HepG2 (cell line): ENCODE measurements around the gene KIF1B. TPM values are rescaled to one million over a fixed set of nuclear protein-coding genes. Genes with fewer than 3 reads are reported as not detected.

Experiments used
- ATAC-seq: fragments of 200-7000 bp; cut with Tn5 transposase; 3 replicates; pipeline ENCODE4 v1.9.1; 2020; ENCODE audit warnings: mild to moderate bottlenecking, moderate library complexity
- BruUV-seq: library from RNA; stranded (reverse); fragments of 400-500 nt; replicated peaks from 2 replicates; lab custom pipeline; 2021; lab: Mats Ljungman, UMichigan
- CTCF ChIA-PET: fragments of 300-600 bp; formaldehyde crosslinking; extraction: SDS; loops from one replicate; lab custom pipeline; 2021; ENCODE audit warnings: low total read pairs, inconsistent platforms, low intra/inter-chr PET ratio; lab: Yijun Ruan, JAX
- POLR2A ChIA-PET: fragments of 350-600 bp; sonication (Branson Sonifier 250); formaldehyde crosslinking; loops from one replicate; lab custom pipeline; 2020; ENCODE audit warnings: antibody characterized with exemption, inconsistent platforms; lab: Yijun Ruan, JAX
- DNase-seq: peaks from one replicate; pipeline ENCODE4 v3.0.0-alpha.2; 2015; ENCODE audit warnings: low spot score
- FAIRE-seq: peaks from 3 replicates; lab custom pipeline; 2011; peaks lifted over from hg19 to GRCh38; lab: Jason Lieb, UNC
- H2AFZ ChIP-seq: one replicate; pipeline ENCODE4 v1.6.1; 2011; ENCODE audit warnings: low read length, inconsistent platforms
- H3K27ac ChIP-seq: fragments of 300-600 bp; 3 replicates; pipeline ENCODE4 v1.8.0; 2011; ENCODE audit warnings: mixed run types, mild to moderate bottlenecking, mixed read lengths, low read length, inconsistent platforms; ENCODE audit not compliant: insufficient read depth; ENCODE audit errors: extremely low read length
- H3K27me3 ChIP-seq, 2 experiments: fragments of 200-600 bp in 1 of 2; 2 replicates in 1 of 2; 3 replicates in 1 of 2; pipeline versions ENCODE4 v1.6.0 to v1.8.0; 2011; ENCODE audit warnings: low read length in 2 of 2, mild to moderate bottlenecking in 2 of 2, moderate library complexity in 2 of 2, inconsistent platforms in 1 of 2; ENCODE audit not compliant: insufficient read depth in 2 of 2, control insufficient read depth in 1 of 2
- H3K36me3 ChIP-seq, 2 experiments: fragments of 200-600 bp in 1 of 2; replicated peaks in 1 of 2; 2 replicates in 1 of 2; 3 replicates in 1 of 2; pipeline versions ENCODE4 v1.5.1 to v1.8.0; 2011; ENCODE audit warnings: low read length in 2 of 2, inconsistent platforms in 1 of 2; ENCODE audit not compliant: insufficient read depth in 2 of 2, control insufficient read depth in 1 of 2
- H3K4me1 ChIP-seq: 2 replicates; pipeline ENCODE4 v1.5.1; 2012; ENCODE audit warnings: low read length, inconsistent platforms; ENCODE audit not compliant: insufficient read depth
- H3K4me2 ChIP-seq: 2 replicates; pipeline ENCODE4 v1.6.0; 2011; ENCODE audit warnings: low read depth, low read length, inconsistent platforms
- H3K4me3 ChIP-seq, 3 experiments: fragments of 200-600 bp in 1 of 3; sonication (generic), shearing (Covaris generic) in 1 of 3; replicated peaks in 1 of 3; 2 replicates each; pipeline ENCODE4 v1.5.1; 2011 to 2016; ENCODE audit warnings: low read length in 3 of 3, inconsistent platforms in 2 of 3, low read depth in 2 of 3, mild to moderate bottlenecking in 2 of 3, control low read depth in 1 of 3, mixed read lengths in 1 of 3; ENCODE audit not compliant: insufficient read depth in 1 of 3
- H3K79me2 ChIP-seq: one replicate; pipeline ENCODE4 v1.6.1; 2011; ENCODE audit warnings: low read length, inconsistent platforms; ENCODE audit not compliant: insufficient read depth
- H3K9ac ChIP-seq: 2 replicates; pipeline ENCODE4 v1.6.0; 2011; ENCODE audit warnings: mild to moderate bottlenecking, low read depth, low read length, inconsistent platforms; ENCODE audit not compliant: insufficient read depth
- H3K9me3 ChIP-seq: 2 replicates; pipeline ENCODE4 v1.5.1; 2012; ENCODE audit warnings: mild to moderate bottlenecking, low read length
- H4K20me1 ChIP-seq: 2 replicates; pipeline ENCODE4 v1.6.0; 2011; ENCODE audit warnings: inconsistent platforms, mild to moderate bottlenecking, low read length, moderate library complexity; ENCODE audit not compliant: insufficient read depth
- BCL6 ChIP-seq: IDR thresholded peaks from 2 replicates; pipeline ENCODE4 v1.6.1; 2016; ENCODE audit warnings: missing genetic modification reagents, missing compliant biosample characterization
- BRF2 ChIP-seq: sonication (generic); formaldehyde crosslinking; IDR thresholded peaks from 2 replicates; pipeline ENCODE4 v1.8.1; 2022; ENCODE audit warnings: mild to moderate bottlenecking, missing genetic modification reagents
- ETV5 ChIP-seq: IDR thresholded peaks from 2 replicates; pipeline ENCODE4 v1.6.1; 2018; ENCODE audit warnings: missing biosample characterization, missing genetic modification reagents, inconsistent platforms, borderline replicate concordance
- GABPB1 ChIP-seq: IDR thresholded peaks from 2 replicates; pipeline ENCODE4 v1.6.1; 2016; ENCODE audit warnings: mild to moderate bottlenecking, missing genetic modification reagents, moderate library complexity, missing compliant biosample characterization
- HBP1 ChIP-seq: IDR thresholded peaks from 2 replicates; pipeline ENCODE4 v1.6.1; 2016; ENCODE audit warnings: low read depth, control low read depth
- HNF4A ChIP-seq: sonication (generic); formaldehyde crosslinking; IDR thresholded peaks from 2 replicates; pipeline ENCODE4 v1.4.0; 2020; ENCODE audit warnings: missing genetic modification reagents
- JDP2 ChIP-seq: sonication (generic); formaldehyde crosslinking; IDR thresholded peaks from 2 replicates; pipeline ENCODE4 v1.8.1; 2022; ENCODE audit warnings: missing genetic modification reagents, borderline replicate concordance
- MAX ChIP-seq: IDR thresholded peaks from 2 replicates; pipeline ENCODE4 v1.6.1; 2012; ENCODE audit warnings: inconsistent platforms
- NR2C2 ChIP-seq: sonication (generic); formaldehyde crosslinking; IDR thresholded peaks from 2 replicates; pipeline ENCODE4 v1.4.0; 2020; ENCODE audit warnings: missing genetic modification reagents, mild to moderate bottlenecking, moderate library complexity, borderline replicate concordance
- ONECUT2 ChIP-seq: sonication (generic); formaldehyde crosslinking; IDR thresholded peaks from 2 replicates; pipeline ENCODE4 v1.4.0; 2020; ENCODE audit warnings: missing genetic modification reagents
- RXRB ChIP-seq: IDR thresholded peaks from 2 replicates; pipeline ENCODE4 v1.6.1; 2016; ENCODE audit warnings: borderline replicate concordance, missing genetic modification reagents, missing compliant biosample characterization
- SRSF9 ChIP-seq: fragments of 200-400 bp; formaldehyde crosslinking; IDR thresholded peaks from 2 replicates; pipeline ENCODE4 v1.6.1; 2018; ENCODE audit warnings: borderline replicate concordance, mild to moderate bottlenecking, low read depth, low read length; ENCODE audit not compliant: insufficient read depth, poor library complexity, severe bottlenecking
- TARDBP ChIP-seq: sonication (generic); formaldehyde crosslinking; IDR thresholded peaks from 2 replicates; pipeline ENCODE4 v1.8.0; 2022; ENCODE audit warnings: mild to moderate bottlenecking, missing genetic modification reagents
- THAP7 ChIP-seq: sonication (generic); formaldehyde crosslinking; IDR thresholded peaks from 2 replicates; pipeline ENCODE4 v1.8.1; 2023; ENCODE audit warnings: mild to moderate bottlenecking, missing genetic modification reagents
- THYN1 ChIP-seq: sonication (generic); formaldehyde crosslinking; IDR thresholded peaks from 2 replicates; pipeline ENCODE4 v1.8.1; 2023; ENCODE audit warnings: low read depth, mild to moderate bottlenecking, moderate library complexity, missing genetic modification reagents, borderline replicate concordance
- YY1 ChIP-seq: IDR thresholded peaks from 2 replicates; pipeline ENCODE4 v1.6.1; 2011; ENCODE audit warnings: low read length, low read depth, moderate library complexity, mild to moderate bottlenecking; ENCODE audit not compliant: insufficient read depth, insufficient replicate concordance
- ZNF12 ChIP-seq: sonication (generic); formaldehyde crosslinking; IDR thresholded peaks from 2 replicates; pipeline ENCODE4 v1.5.0; 2020; ENCODE audit warnings: missing genetic modification reagents
- ZNF180 ChIP-seq: sonication (generic); formaldehyde crosslinking; IDR thresholded peaks from 2 replicates; pipeline ENCODE4 v1.4.0; 2020; ENCODE audit warnings: low read depth, missing genetic modification reagents, borderline replicate concordance
- whole genome bisulfite sequencing: methylation state at CpG from one replicate; pipeline ENCODE4 v1.1.6; 2017; ENCODE audit warnings: low lambda C conversion rate; 5-methylcytosine and 5-hydroxymethylcytosine counted together
- in situ Hi-C: cut with HindIII; loops from 2 replicates; pipeline ENCODE4 v1.10.0; 2017; ENCODE audit warnings: low pct_unique_long_range_greater_than_20kb; ENCODE audit not compliant: extremely low pct_ligation_motif_present
- intact Hi-C: fragments of 100-400 bp; cut with micrococcal nuclease; formaldehyde crosslinking; loops from one replicate; pipeline ENCODE4 v1.10.0; 2022; ENCODE audit not compliant: unreplicated experiment
- polyA plus RNA-seq, 8 experiments: library from polyadenylated mRNA; depleted of rRNA in 3 of 8; stranded (reverse) in 7 of 8; unstranded in 1 of 8; fragments of >200 nt; fragmentation: Illumina TruSeq in 4 of 8; extraction: Trizol in 4 of 8; gene quantifications; 2 replicates each; pipeline versions ENCODE4 v1.2.1 to v1.2.3, GENCODE V29; 2011 to 2016; ENCODE audit warnings: low read depth in 4 of 8, missing spikeins in 1 of 8, mixed read lengths in 1 of 8; ENCODE audit not compliant: insufficient read depth in 1 of 8
- total RNA-seq, 5 experiments: library from RNA; depleted of rRNA; stranded (reverse); fragments of >200 nt; fragmentation: Illumina TruSeq; extraction: Trizol; gene quantifications; 2 replicates each; pipeline ENCODE4 v1.2.3, GENCODE V29; 2016; ENCODE audit warnings: low read depth in 1 of 5
- TF ChIP-seq, protein P1 (sequence below): sonication (generic); formaldehyde crosslinking; IDR thresholded peaks from 2 replicates; pipeline ENCODE4 v1.9.0; 2021; ENCODE audit warnings: missing genetic modification reagents, borderline replicate concordance

Gene KIF1B
- total and polyA plus RNA-seq, 2 of the 13 experiments (the other 11 are each of a cell fraction or from before 2014, with no cell fraction given), result 26.7 to 32.5 TPM

- CTCF ChIA-PET, result no interaction called here
- no TSS peak for BruUV-seq
- H4K20me1 ChIP-seq, result no peaks in the 10 kb centered on the region
- TF ChIP-seq ZNF180 (CRISPR knock-in tag), result no peak
- no peak for TF ChIP-seq YY1
- no peak for TF ChIP-seq THAP7
- TF ChIP-seq NR2C2 (CRISPR knock-in tag), result no peak
- TF ChIP-seq BRF2 (CRISPR knock-in tag), result no peak
- TF ChIP-seq ONECUT2 (CRISPR knock-in tag), result no peak
- TF ChIP-seq HBP1 (CRISPR knock-in tag), result no peak
- no peak for TF ChIP-seq MAX
- TF ChIP-seq SRSF9, result no peak
- TF ChIP-seq JDP2 (CRISPR knock-in tag), result no peak
- no peak for TF ChIP-seq GABPB1 (CRISPR knock-in tag)
- TF ChIP-seq ETV5 (CRISPR knock-in tag), result no peak
- no peak for TF ChIP-seq HNF4A (CRISPR knock-in tag)
- TF ChIP-seq RXRB, result no peak
- TF ChIP-seq BCL6 (CRISPR knock-in tag), result no peak
- TF ChIP-seq TARDBP (CRISPR knock-in tag), result no peak
- TF ChIP-seq, protein P1, sequence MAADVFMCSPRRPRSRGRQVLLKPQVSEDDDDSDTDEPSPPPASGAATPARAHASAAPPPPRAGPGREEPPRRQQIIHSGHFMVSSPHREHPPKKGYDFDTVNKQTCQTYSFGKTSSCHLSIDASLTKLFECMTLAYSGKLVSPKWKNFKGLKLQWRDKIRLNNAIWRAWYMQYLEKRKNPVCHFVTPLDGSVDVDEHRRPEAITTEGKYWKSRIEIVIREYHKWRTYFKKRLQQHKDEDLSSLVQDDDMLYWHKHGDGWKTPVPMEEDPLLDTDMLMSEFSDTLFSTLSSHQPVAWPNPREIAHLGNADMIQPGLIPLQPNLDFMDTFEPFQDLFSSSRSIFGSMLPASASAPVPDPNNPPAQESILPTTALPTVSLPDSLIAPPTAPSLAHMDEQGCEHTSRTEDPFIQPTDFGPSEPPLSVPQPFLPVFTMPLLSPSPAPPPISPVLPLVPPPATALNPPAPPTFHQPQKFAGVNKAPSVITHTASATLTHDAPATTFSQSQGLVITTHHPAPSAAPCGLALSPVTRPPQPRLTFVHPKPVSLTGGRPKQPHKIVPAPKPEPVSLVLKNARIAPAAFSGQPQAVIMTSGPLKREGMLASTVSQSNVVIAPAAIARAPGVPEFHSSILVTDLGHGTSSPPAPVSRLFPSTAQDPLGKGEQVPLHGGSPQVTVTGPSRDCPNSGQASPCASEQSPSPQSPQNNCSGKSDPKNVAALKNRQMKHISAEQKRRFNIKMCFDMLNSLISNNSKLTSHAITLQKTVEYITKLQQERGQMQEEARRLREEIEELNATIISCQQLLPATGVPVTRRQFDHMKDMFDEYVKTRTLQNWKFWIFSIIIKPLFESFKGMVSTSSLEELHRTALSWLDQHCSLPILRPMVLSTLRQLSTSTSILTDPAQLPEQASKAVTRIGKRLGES (CRISPR knock-in tag), result no peak
- no peak for TF ChIP-seq THYN1 (CRISPR knock-in tag)
- TF ChIP-seq ZNF12 (CRISPR knock-in tag), result no peak
These were observed 49.4 kb upstream of the KIF1B start for GRCh38 chr1:10160907-10161490.

More at GRCh38 chr1:10160907-10161490, 49.4 kb upstream of the KIF1B start:
- intact Hi-C loops, result no loop called here
- Histone ChIP-seq H3K4me2 (no peak overlapping the region), H3K9ac (no peak overlapping the region), H3K9me3 (no peaks in the 10 kb centered on the region), H3K4me3 (no peak overlapping the region), H3K27me3 (no peaks in the 10 kb centered on the region), H3K4me1 (no peaks in the 10 kb centered on the region), H3K36me3 (peaks cover 9 to 19% of the 10 kb centered on the region in 2 experiments; a peak in 4 of 5 replicates), H3K27ac (no peak overlapping the region), H2AFZ (no peak overlapping the region), H3K79me2 (no peaks in the 10 kb centered on the region)
- POLR2A ChIA-PET, result no interaction called here
- FAIRE-seq, result no peak
- no peak for DNase-seq
- ATAC-seq, result no peak
- WGBS, result 91% methylated on average over 12 of the region's 12 CpGs
- in situ Hi-C loops, result no loop called here
